ENCODE measurements around the gene CCDC6.
"Not testable (repeated sequence)": the region's sequence is repeated elsewhere in the genome, so short reads cannot be mapped to it uniquely, and the experiment has no call there.

Gene CCDC6

DNA sequence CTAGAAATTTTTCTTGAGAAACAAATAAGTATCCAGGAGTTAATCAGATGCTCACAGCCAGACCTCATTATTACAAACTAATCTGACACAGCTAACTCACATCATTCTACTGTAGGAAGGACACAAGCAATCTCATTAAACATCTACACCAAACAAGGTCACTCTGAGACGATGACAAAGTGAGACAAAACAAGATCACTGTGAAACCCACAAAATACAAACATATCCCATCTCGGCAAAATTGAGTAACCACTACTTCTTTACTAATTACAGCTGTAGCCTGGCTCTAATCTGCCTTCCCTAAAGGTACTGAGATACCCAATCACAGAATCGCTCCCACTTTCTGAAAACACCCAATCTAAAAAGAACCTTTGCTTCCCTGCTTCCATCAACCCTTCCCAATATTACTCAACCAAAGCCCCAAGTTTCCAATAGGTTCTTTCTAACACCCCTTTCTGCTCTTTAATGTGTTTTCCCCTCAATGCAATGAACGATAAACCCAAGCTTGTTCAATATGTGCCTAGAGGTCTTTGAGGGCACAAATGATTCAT, 26.9 kb downstream of the CCDC6 start:
- DNase-seq = no peak

- DNase-seq = no peak
These were observed 27.4 kb downstream of the CCDC6 start for GRCh38 chr10:59878915-59879314.

- DNase-seq = no peak
These were observed 28.1 kb downstream of the CCDC6 start for GRCh38 chr10:59878289-59878688.

GRCh38 chr10:59877191-59877671, 29.1 kb downstream of the CCDC6 start:
- no peak for DNase-seq

DNA sequence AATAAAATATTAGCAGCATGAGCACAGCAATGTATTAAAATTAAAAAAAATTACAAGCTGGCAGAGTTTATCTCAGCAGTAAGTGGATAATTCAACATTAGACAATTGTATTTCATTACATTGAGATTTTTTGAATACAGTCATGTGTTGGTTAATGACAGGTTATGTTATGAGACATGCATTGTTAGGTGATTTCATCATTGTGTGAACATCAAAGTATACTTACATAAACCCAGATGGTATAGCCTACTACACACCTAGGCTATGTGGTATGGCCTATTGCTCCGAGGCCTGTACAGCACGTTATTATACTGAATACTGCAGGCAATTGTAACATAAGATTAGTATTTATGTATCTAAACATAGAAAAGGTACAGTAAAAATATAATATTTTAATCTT, 29.7 kb downstream of the CCDC6 start:
- no peak for DNase-seq

- DNase-seq = not testable (repeated sequence)
These were observed 30.1 kb downstream of the CCDC6 start for GRCh38 chr10:59876208-59876607.

DNA sequence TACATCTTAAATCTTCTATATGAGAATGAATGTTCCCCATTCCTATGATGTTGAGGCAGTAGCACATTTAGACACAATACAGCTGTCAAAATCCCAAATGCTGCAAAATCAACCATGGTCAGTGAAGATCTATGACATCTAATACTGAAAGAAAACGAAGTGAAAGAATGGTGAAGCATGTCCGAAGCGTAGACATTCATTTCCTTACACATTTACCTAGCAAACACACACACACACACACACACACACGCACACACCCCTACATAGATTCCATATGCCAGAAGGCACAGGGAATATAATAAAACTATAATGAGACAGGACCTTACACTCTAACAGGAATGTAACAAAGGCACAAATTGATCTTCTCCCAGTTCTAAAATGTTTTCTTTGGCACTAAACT, 32.5 kb downstream of the CCDC6 start:
- no peak for DNase-seq

DNA sequence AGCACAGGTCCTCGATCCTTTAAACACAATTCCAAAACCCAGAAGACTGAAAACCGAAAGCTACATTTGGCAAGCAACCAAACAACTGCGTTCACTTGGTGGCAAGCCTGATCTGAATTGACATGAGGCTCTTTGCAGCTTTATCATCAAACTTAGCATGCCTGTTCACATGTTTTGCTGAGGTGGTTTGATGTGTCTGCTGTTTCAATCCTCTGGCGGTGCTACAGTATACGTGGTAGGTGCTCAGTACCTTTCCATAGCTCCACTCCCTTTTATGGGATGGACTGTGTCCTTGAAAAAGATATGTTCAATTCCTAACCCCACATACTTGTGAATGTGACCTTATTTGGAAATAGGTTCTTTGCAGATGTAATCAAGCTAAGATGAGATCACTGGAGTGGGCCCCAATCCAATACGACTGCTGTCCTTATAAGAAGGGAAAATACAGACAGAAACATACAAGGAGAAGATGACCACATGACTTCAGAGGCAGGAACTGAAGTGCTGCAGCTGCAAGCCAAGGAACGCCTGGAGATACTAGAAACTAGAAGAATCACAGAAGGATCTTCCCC, 33.4 kb downstream of the CCDC6 start:
- no peak for DNase-seq

- no peak for DNase-seq
These were observed 36.2 kb downstream of the CCDC6 start for GRCh38 chr10:59870152-59870551.

DNA sequence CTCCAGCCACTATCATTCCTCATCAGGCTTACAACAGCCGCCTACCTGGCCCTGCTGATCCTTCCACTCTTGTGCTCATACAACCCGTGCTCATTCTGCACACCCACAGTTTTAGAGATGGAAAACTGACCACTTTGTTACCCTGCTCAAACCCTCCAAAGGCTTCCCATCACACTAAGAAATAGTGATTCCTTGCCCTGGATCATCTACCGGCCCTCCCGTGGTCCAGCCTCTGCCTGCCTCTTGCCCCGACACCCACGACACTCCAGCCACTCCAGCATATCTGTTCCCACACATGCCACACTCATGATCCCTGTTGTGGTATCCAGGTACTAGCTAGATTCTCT, 36.8 kb downstream of the CCDC6 start:
- no peak for DNase-seq

DNA sequence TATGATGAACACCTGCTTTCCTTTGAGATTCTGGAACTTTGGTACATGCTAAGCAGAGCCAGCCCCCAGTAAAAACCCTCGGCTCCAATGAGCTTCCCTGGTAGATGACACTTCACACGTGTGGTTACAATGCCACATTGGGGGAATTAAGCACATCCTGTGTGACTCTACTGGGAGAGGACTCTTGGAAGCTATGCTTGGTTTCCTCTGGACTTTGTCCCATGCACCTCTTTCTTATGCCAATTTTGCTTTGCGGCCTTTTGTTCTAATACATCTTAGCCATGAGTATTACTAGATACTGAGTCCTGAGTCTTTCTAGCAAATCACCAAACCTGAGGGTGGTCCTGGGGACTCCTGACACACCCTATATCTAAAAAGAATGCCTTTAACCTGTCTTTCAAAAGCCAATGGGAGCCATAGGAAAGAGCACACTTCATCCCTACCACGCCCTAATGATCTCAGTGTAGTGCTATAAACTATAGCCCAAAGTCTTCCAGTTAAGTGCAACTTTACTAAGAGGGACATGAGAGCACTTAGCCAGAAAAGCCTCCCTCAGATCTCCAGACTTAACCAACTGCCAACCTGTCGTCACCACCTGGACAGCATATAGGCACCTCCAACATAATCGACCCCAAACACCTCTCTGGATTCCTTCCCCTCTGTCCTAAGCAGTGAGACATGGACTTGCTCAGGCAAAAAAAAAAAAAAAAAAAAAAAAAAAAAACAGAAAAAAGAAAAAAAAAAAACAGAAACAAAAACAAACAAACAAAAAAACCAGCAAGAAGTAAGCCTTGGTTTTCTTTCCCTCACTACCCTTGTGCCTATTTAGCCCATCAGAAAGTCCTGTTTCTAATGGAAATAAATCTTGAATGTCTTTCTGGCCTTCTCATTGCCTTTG, 37.4 kb downstream of the CCDC6 start:
- DNase-seq = no peak

- no peak for DNase-seq
These were observed 38.8 kb downstream of the CCDC6 start for GRCh38 chr10:59867590-59867989.

DNA sequence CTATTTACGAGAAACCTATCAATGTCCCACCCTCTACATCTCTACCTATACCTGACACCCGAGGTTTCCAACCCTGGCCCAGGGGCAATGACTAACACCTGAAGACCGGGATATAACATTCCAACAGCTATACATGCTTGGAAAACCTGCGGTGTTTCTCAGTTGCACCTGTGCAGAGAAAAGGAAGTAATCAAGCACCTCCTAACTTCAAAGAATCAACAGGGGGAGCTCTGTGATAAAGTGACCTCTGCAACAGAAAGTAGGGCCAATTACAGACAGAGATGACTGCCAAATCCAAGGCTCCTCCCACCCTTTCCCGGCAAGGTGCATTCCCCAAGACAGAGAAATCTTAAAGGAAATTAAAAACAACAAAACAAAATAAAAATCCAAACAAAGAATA, 41.3 kb downstream of the CCDC6 start:
- DNase-seq = no peak

- DNase-seq = no peak
These were observed 42.0 kb downstream of the CCDC6 start for GRCh38 chr10:59864141-59864962.

- DNase-seq = no peak
These were observed 46.8 kb downstream of the CCDC6 start for GRCh38 chr10:59859570-59859969.

- no peak for DNase-seq
These were observed 48.4 kb downstream of the CCDC6 start for GRCh38 chr10:59857921-59858320.

DNA sequence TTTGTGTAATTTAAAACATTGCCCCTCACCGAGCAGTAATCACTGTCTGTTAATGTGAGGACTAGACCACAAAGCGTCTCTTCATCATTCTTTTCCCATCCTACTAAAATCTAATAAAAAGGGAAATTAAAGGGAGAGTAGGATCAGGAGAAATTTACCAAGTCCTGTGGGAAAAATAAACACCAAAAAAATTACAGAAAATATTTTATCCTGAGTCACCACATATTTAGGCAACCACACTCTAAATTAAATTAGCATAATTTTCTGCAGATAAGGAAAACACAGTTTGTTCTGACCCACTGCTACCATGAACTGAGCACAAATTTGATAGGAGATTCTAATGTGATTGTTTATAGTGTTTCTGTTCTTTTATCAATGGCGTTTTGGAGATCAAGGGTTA, 49.3 kb downstream of the CCDC6 start:
- DNase-seq = no peak

DNA sequence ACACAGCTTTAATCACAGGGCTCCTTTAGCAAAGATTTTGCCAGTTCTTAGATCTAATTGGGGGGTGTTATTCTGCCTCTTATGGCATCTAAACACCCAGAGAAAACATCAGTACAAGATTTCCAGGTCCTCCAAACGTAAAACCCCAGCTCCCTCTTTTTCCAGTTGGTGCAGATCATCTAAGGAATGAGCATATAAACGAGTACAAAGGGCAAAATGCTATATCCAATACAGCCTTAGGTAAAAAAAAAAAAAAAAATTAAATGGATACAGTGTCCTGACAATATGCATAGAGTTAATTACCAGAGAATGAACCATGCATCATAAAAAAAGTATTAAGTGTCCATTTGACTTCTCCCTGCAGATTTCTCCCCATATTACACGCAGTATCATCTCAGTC, 50.3 kb downstream of the CCDC6 start:
- DNase-seq = no peak

- no peak for DNase-seq
These were observed 51.8 kb downstream of the CCDC6 start for GRCh38 chr10:59854571-59854970.

DNA sequence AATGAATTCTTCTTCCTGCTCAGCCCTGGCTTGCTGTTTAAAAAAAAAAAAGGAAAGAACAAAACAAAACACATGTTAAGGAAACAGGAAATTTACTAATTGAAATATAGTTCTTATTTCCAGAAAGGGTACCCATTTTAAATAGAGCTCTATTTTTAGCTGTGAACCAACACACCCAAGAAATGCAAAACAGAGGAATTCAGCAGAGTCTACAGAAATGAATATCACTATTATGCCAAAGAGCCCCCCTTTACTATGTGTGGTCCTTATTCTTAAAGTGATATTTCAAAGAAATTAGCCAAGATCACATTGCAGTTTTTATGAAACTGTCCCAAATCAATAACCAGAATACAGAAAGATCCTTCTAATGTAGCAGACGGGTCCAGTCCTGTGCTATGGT, 53.7 kb downstream of the CCDC6 start:
- DNase-seq = no peak

GRCh38 chr10:59851864-59852263, 54.5 kb downstream of the CCDC6 start:
- DNase-seq = no peak

DNA sequence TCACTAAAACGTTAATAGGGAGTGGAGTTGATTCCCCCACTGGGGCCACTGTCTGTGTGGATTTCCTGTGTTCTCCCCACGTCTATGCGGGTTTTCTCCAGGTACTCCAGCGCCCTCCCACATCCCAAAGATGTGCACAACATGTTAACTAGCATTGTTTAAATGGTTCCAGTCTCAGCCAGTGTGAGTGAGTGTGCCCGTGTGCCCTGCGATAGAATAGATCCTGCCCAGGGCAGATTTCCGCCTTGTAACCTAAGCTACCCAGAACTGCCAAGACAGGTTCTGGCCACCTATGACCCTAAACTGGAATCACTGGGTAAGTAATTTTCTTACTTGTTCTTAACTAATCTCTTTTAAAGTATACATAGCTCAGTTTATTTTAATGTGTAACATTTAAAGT, 58.5 kb downstream of the CCDC6 start:
- no peak for DNase-seq

DNA sequence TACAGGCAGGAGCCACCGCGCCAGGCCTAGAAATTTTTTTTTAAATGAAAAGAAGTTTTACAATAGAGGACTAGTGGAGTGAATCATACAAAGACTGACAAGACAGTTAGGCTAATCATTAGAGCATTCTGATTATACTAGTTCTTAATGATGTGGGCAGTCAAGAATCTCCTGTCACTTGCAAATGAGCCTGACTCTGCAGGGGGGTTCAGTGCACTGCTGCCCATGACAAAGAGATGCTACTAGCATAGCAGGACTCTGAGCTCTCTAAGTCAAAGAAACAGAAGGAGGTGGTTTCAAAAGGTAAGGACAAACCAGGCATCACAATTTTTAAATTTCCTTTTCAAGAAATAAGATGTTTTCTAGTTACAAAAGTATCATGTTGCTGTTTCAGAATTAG, 59.0 kb downstream of the CCDC6 start:
- DNase-seq = no peak
